NCI-H2196 (cell line): Measurements from ENCODE around the gene RNU2-63P.
"Not testable (repeated sequence)": the region's sequence is repeated elsewhere in the genome, so short reads cannot be mapped to it uniquely, and the experiment has no call there.

Experiments used
- DNase-seq: peaks from one replicate; lab custom pipeline; 2025; ENCODE audit not compliant: unreplicated experiment; lab: John Stamatoyannopoulos, UW

RNU2-63P gene

DNA sequence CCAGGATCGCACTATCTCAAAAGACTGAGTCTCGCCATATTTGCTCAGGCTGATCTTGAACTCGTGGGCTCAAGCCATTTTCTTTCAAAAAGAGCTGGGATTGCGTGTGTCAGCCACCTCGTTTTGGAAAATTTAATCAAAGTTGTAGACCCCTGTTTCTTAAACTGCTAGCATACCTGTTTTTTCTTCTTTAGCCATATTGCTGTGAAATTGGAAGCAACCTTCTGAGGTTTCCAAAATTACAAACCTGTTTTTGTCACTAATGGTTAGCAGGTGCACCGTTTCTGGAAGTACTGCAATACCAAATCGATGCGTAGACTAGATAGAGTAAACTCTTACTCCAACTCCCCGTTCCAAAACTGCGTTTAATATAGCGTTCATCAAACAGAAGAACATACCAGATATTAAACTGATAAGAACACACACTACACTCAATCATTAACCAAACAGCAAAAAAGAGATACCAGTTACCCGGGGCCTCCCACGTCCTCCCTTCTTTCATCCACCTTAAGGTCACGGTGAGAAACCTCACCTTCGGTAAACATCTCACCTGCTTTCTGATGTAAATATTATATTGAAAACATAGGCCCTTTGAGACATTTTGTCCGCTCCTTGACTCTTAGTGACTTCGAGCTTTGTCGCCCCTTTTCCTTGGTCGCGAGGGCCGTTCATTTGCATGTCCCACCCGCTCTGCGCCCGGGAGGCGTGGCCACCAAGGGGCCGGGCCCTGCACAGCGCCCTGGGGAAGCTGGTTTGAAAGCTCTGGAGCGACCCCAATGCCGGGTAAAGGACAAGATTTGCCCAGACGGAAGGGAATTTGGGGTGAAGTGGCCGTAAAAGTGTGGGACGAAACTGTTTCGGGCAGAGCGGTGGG is at the start of gene RNU2-63P:
Gene RNU2-63P, minus strand, starts transcription at position 462 of the 874 bp plus-strand sequence.
- peak; percentile 63 for DNase-seq

DNA sequence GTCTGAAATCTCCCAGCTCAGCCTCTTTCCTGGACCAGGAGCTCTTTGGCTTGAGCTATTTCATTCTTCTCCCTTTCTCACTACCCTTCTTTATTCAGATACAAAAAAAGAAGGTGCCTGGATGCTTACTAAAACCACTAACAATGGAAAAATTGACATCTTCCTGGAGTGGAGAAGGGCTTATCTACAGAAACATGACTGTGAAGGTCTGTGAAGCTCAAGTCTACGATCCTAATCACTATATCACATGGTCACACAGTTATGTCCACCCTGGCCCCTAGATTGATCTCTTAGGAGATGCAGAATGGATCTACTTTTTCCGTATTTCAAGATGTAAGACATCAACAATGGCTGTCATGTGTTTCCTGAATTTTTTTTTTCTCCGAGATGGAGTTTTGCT is 44.9 kb upstream of the RNU2-63P start:
- no peak for DNase-seq

DNA sequence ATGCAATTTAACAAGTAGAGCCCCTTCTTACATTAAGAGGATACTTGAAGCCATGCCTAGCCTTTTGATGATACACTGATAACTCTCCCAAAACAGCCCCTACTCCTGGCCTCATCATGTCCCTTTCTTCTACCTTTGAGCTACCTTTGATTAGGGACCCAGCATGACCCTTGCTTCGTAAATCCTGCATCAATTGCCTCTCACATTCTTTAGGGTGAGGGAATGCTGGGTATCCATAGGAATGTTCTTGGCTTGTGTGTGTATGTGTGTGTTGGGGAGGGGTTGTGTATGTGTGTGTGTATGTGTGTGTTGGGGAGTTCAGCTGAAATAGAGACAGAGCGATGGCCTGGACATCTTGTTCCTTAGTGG is 44.5 kb upstream of the RNU2-63P start:
- no peak for DNase-seq

DNA sequence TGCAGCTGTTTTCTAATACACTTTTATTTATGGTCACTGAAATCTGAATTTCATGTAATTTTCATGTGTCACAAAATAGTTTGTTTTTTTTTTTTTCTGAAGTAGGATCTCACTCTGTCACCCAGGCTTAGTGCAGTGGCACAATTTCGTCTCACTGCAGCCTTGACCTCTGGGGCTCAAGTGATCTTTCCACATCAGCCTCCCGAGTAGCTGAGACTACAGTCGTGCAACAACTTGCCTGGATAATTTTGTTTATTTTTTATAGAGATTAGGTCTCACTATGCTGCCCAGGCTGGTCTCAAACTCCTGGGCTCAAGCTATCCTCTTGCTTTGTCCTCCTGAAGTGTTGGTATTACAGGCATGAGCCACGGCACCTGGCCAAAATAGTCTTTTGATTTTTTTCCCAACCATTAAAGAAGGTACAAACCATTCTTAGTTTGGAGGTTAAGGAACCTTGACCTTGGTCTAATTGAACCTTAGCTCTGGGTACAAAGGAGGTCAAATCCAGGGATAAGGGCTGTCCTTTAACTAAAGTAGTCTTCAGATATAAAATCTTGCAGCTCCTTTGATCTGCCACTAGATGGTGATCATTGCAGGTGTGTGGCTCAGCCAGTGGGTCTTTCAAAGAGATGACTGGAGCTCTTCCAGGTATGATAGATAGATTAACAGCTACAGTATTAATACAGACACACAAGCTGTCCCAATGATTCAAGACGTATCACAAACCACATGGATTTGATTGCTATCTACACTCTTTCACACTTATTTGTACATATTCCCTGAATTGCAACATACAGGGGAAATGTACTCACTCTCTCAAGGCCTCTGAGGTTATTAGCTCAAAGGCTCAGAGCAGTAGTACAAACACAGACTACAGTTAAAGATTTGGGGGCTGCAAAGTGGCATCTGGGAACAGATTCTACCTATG is 43.9 kb upstream of the RNU2-63P start:
- DNase-seq, result peak; percentile 35

DNA sequence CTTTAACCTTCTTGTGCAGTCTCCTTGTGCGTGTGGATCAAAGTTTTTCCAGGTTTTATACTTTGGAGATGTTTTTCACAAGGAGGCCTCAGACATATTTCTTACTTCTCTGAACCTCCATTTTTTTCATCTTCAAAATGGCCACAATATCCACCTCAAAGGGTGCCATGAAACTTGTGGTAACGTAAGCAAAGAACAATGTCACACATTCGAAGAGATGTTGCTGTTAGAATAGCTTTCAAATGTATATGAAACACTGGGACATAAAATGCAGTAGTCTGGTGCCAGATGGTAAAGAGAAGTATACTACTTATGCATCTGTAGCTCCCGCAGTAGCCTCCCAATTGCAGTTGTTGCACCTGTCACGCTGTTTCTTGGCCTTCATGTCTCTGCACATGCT is 41.8 kb upstream of the RNU2-63P start:
- DNase-seq, result no peak

DNA sequence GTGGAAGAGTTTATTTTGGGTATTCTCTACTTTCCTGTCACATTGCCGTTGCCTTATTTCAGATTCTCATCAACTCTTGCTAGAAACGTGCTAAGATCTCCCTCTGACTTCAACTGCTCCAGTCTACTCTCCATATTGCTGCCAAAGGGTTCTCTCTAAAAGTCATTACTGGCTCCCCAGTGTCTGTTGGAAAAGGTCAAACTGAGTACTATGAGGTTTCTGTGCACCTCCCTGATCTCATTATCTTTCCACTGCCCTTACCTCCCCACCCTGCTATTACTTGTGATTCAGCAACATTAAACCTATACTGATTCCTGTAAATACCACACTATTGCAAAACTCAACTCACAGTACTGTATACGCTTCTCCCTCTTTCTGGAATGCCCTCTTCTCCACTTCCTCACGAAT is 41.1 kb upstream of the RNU2-63P start:
- DNase-seq, result no peak

DNA sequence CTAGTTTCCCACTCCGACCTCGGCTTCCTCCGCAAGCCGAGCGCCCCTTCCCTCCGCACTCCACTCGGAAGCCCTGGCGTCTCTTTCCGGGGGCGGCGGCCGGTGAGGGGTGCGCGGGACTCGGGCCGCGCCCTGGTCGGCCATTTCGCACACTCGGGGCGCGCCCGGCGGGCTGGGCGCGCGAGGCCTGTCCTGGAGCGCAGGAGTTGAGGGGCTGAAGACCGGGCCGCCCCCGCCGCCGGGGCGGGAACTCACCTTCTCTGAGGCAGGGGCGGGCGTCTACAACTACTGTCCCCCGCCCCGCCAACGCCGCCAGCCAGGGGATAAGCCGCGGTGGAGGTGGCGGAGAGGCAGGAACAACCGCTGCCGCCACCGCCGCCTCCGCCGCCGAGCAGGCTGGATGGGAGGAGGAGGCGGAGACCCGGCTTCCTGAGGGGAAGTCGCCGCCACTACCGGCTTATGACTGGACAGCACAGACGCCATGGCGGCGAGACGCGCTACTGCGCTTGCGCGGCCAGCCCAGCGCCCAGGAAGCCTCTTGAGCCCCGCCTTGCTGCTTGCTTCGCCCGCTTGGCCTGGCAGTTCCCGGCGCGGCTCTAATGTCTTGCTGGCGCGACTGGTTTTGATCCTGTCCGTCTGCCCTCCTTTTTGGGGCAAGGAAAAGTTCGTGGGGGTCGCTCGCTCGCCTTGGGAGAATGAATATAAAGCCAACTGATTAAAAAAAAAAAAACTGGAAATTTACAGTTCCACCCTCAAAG is 39.2 kb upstream of the RNU2-63P start, which contains the start of gene KRCC1:
Gene KRCC1, minus strand, starts transcription at position 413 of the 758 bp plus-strand sequence. CDS start 27,220 bp downstream, outside the sequence.
- peak; percentile 86 for DNase-seq

DNA sequence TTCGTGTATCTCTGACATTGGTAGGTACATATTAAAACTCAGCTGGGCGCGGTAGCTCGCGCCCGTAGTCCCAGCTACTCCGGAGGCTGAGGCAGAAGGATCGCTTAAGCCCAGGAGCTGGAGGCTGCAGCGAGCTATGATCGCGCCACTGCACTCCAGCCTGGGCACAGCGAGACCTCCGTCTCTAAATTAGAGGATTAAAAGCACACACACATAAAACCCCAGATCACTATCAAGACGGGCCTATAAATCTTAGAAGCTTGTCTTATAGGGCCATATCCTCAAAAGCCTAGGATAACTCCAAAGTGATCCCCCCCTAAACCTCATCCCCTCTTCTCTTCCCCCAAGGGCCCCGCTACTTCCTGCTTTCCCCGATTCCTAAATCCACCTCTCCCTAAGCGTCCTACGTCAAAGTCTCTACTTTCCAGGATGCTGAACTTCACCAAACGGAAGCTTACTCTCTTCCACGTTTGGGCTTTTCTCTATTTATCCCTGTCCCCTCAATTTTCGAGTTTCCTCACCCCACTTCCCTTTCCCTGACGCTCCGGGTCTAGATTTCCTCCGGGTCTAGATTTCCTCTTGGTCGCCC is 38.5 kb upstream of the RNU2-63P start:
- no peak for DNase-seq

DNA sequence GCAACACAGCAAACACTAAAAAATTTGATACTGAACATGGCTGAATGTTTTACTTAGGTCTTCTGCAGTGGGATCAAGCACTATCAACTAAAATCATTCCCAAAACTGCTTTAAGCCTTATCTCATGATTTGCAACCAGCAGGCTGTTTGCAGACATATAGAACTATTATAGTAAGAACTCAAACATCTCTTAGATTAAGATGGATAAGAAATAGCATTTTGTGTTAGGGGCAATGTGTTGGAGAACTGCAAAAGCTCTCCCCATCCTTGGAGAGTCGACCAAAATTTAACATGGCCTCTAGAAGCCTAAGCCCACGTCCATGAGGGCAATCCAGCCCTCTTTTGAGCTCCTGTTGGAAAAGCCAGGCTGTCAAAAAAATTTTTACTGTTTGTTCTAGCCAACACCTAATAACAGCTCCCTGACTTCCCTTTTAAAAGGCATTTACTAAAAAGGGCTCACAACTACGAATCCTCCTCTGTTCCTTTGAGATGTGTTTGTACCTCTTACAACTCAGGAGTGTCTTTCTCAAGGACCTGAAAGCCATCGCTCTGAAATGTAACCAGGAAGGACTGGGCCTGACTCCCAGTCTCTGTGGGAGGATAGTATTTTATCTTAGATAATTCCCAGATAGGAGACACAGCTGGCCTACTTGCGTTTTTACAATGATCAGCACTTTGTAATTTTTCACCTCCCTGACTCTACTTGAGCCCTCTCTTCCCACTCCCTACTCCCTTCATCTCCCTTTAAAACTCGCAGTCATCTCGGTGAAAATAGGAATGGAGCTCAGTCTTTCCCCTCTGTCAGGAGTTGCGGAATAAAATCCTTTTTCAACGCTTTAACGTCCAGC is 37.8 kb upstream of the RNU2-63P start:
- no peak for DNase-seq

DNA sequence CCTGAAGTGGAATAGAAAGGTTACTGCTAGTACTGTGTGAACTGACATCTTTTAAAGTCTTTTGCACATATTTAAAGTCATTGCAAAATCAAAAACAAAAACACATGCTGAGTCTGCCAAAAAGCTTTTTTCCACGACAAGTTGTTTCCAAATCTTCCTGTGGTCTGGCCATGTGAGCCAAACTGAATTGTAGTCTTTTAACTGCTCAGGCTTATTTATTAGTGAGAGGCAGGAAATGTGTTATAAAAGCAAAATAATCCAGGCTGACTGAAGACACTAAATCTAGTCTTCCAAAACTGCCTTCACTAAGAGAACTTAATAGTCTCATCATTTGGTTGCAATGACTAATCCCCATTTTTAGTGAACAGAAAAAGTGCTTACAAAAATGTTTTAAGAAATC is 36.9 kb upstream of the RNU2-63P start:
- no peak for DNase-seq

DNA sequence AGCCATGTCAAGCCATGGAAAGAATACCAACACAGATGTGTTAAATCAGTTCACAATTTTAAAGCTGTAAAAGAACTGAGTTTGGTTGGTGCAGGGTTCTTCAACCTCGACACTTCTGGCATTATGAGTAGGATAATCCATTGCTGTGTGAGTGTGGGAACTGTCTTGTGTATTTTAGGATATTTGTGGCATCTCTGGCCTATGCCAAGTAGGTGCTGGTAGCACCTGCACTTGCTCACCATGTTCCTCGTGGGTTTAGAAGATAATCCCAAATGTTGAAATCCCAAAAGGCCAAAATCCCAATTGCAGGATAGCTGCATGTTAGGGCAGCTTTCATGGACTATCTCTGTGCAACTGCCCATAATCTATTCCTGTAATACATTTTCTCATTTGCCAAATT is 35.4 kb upstream of the RNU2-63P start:
- no peak for DNase-seq

DNA sequence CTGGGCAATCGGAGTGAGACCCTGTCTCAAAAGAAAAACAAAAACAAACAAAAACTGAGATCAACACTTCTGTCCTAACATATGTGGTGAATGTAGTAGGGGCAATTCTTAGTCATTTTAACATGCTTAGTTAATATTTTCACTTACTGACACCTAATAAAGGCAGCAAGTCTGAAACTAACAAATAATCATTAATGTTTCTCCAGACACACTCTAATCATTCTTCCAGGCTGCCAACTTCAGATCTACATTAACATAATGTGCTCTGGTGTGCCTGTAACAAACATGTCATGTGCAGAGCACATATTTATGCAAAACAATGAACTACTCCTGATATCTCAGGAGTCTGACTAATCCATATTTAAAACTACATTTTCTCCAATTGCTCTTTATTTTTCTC is 33.3 kb upstream of the RNU2-63P start:
- DNase-seq, result no peak

DNA sequence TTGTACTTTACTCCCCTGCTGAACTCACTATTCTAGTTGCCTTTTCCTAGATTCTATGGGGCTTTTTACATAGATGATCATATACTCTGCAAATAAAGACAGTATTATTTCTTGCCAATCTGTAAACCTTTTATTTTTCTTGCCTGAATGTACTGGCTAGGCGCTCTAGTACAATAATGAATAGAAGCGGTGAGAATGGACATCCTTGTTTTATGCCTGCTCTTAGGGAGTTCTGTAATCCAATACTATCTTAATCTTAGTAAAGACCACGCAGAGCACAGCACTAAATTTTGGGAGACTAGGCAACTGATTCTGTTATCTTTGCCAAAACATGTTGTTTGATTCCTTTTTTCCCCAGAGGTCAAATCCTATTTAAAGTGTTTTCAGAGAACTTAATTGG is 32.2 kb upstream of the RNU2-63P start:
- DNase-seq, result no peak

DNA sequence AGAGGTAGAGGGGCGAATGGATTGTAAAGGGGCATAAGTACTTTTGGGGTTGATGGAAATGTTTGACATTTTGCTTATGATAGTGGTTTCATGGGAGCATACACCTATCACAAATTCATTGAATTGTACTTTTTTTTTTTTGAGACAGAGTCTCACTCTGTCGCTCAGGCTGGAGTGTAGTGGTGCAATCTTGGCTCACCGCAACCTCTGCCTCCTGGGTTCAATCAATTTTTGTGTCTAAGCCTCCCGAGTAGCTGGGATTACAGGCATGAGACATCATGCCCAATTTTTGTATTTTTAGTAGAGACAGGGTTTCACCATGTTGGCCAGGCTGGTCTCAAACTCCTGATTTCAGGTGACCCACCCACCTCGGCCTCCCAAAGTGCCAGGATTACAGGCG is 29.2 kb upstream of the RNU2-63P start:
- not testable (repeated sequence) for DNase-seq

DNA sequence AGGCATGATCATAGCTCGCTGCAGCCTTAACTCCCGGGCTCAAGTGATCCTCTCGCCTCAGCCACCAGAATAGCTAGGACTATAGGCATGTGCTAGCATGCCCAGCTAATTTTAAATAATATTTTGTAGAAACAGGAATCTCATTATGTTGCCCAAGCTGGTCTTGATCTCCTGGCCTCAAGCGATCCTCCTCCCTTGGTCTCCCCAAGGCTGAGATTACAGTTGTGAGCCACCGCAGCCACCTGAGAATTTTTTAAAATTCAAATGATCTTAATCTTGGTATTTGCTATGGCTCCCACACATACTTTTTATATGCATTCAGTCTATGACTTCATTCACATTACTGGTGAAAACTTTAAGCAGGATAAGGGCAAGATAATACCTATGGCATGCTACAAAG is 26.1 kb upstream of the RNU2-63P start:
- no peak for DNase-seq

DNA sequence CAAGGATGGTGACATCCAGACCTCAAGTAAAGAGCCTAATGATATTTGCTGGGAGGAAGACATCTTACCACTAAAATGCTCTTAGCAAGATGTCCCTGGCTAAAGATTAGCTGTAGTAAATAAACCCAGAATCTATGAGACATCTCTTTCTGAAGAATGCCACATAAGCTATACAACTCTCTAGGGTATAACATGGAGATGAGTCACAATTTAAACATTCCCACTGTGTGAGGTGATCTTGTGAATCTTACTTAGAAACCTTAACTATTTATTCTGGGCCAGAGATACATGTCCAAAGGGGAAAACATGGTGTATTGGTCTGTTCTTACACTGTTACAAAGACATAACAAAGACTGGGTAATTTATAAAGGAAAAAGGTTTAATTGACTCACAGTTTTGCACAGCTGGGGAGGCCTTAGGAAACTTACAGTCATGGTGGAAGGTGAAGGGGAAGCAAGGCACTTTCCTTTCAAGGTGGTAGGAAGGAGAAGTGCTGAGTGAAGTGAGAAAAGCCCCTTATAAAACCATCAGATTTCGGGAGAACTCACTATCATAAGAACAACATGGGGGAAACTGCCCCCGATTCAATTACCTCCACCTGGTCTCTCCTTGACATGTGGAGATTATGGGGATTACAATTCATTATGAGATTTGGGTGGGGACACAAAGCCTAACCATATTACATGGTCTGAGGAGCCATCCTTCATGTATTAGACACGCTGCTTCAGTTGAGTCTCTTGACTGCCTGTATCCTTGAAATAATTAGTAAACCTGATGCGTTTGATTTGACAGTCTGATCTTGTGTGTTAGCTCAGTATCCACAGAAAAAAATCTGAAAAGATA is 22.1 kb upstream of the RNU2-63P start:
- no peak for DNase-seq

DNA sequence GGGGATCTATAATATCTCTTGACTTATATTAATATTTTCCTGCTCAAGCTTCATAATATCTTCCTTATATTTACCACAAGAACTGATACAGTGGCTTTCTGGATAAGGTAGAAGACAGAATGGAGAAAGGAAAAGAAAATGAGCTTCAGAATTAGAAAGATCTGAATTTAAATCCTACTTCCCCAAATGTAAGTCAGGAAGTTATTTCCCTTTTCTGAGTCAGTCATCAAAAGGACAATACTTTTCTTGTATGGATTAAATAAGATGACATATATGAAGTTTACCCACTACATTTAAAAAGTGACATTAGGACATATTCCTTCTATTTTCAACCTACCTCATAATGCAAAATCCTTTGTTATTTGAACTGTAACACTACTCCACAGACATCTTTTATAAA is 20.3 kb upstream of the RNU2-63P start:
- no peak for DNase-seq

DNA sequence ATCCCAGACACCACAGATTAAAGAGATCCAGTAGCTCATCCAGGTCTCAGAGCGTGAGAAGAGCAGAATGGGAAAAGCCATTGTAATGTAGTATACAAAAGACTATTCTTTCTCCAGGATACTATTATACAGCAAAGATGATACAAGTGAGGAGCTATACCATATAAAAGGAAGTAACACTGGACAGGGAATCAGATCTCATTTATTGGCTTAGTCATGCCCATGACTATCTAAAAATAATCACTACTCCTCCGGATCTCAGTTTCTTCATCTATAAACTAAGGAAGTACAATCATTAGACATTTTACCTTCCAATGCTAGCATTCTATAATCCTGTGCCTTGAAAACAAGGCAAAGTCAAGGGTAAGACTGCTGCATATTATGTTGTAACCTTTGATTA is 19.8 kb upstream of the RNU2-63P start:
- no peak for DNase-seq
